Activated CD4-positive, CD25-positive, alpha-beta regulatory T cell treated with anti-CD3 and anti-CD28 coated beads, Interleukin-2, amount 50 U/mL, for 16 hours (primary cell): ENCODE data around the gene NRG3.
"Not testable (repeated sequence)": the region's sequence is repeated elsewhere in the genome, so short reads cannot be mapped to it uniquely, and the experiment has no call there.

ENCODE experiments used
- DNase-seq: peaks from one replicate; pipeline ENCODE4 v3.0.0-alpha.2; 2020; ENCODE audit warnings: low read depth, low spot score

The NRG3 gene

DNA sequence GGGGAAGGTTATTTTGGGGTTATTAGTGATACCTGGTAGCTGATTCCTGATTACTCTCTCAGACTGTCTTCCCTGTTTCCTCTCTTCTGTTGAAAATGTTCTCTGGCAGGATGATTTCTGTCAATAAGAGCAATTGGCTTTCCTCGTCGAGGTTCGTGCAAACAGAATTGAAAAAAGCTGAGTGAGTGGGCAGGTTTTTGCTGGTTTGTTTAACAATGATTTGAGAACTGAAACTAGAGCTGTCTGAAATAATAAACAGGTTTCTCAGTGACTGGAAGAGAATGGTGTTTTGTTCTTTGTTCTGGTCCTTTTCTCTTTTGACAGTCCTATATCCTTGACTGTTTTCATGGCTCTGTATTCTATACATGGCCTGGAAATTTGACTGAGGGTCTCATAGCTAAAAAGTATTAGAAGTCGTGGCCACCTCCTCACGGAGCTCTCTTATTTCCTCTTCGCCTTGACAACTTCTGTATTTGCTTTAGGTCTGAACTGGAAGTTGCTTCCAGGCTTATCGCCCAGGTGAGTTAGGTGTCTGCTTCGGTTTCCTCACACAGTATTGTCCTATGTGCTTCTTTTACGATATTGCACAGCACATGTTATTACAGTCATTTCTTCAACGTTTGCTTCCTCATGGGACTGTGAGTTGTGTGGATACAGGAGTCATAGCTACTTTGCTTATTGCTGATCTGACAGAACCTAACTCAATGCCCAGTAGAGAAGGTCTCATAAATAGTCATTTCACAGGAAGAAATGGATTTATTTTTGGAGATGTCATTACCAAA is 403.6 kb downstream of the NRG3 start:
- DNase-seq = no peak

- DNase-seq = no peak
Observed at GRCh38 chr10:82282782-82283456, 407.9 kb downstream of the NRG3 start.

GRCh38 chr10:82284180-82284579 is 409.2 kb downstream of the NRG3 start:
- no peak for DNase-seq

DNA sequence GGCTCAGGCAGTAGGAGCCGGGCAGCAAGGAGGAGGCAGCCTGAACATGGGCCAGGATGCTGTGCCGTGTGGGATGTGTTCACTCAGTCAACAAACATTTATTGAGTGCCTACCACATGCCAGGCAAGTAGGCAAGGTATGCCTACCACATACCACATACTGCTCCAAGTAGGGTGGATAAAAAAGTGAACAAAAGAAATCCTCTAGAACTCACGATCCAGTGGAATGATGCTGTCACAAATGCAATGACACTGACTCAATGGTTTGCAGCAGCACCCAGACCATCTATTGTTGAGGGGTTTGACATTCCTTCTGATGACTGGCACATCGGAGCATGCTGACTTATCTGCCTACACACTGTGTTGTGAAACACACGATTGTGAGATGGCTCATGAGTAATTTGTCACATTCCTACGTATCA is 413.5 kb downstream of the NRG3 start:
- no peak for DNase-seq

- no peak for DNase-seq
Observed at GRCh38 chr10:82289945-82290344, 415.0 kb downstream of the NRG3 start.

- DNase-seq = no peak
Observed at GRCh38 chr10:82294874-82295378, 419.9 kb downstream of the NRG3 start.

DNA sequence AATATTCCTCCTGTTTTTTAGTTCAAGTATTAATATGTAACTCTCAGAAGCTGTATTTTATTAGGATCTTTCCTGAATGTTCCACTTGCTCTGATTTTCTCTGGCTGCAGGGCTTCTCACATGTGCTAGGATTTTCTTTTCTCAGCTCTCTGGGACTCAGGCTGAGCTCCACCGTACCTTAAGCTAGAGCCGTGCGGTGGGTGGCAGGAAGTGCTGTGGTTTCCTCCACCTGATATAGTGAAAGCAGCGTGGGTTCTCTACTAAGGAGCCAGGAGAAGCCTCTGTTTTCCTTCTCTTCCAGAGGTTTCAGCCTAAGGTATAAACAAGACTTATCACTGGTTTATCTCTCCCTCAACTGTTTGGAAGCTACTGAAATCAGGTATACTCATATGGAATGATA is 433.6 kb downstream of the NRG3 start:
- DNase-seq = no peak

GRCh38 chr10:82310839-82311238 is 435.8 kb downstream of the NRG3 start:
- no peak for DNase-seq

DNA sequence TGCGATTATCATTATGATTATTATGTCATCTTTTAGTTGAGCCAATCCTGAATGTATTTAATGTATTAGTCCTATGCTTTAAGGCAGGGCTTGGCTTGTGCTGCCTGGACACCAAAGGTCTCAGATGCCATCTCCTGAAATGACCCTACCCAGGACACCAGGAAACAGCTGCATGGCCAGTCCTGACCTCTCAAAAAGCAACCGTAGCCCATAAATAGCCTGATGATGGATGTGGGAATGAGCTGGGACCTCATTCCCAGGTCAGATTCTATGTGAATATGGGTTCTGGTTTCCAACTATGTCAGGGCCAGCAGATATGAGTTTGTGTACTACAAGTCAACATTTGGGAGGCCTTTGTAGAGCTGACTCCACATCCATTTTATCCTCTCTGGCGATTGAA is 438.4 kb downstream of the NRG3 start:
- DNase-seq = no peak

GRCh38 chr10:82318534-82318933 is 443.5 kb downstream of the NRG3 start:
- DNase-seq = no peak

DNA sequence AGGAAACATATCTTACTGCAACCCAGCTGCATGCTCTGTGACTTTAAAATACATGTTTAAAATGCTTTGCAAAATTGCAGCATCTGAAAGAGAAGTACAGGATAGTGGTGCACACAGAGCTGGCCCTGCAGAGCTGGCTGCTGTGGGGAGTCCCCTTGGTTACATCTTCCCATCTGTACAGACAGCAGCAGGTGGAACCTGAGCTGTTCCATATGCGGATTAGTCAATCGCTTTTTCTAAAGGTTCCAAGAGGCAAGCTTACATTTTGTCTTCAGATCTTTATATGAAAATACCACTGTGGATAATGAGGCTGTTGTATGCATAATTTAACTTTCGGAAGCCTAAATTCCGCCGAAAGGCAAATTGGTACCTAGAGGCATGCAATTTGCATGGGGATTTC is 444.1 kb downstream of the NRG3 start:
- no peak for DNase-seq

DNA sequence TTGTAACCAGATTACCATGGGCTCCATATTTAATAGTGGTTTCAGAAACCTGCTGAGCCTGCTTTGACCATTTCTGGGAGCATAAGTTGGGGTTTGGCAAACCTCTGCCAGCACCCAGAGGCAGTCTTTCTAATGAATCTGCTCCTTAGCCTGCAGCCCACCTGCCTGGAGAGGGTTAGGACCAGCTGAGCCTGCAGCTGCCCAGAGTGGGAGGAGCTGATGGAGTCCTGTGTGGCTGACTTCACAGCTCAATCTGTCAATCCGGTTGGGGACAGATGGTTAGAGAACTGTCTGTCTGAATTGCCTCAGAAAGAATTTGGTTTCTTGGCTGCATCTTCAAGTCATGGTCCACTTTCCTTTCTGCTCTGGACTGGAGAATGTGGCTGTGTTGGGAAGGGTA is 444.6 kb downstream of the NRG3 start:
- no peak for DNase-seq

DNA sequence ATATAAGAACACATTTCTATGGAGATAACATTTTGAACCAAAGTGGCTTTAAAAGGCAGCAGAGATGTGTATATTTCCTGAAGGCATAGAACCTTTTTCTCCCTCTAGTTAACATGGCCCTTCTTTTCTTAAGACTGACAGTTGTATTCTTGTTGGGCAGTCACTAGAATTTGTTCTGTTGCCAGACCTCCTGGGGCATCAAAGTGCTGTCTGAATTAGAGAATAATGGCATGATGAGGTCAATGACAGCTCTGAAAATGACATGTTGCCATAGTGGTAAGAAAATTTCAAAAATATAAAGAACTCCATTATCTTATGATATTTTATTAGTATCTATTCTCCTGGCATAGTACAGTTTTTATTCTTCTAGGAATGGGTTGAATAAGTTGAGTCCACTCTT is 446.7 kb downstream of the NRG3 start:
- DNase-seq = no peak

DNA sequence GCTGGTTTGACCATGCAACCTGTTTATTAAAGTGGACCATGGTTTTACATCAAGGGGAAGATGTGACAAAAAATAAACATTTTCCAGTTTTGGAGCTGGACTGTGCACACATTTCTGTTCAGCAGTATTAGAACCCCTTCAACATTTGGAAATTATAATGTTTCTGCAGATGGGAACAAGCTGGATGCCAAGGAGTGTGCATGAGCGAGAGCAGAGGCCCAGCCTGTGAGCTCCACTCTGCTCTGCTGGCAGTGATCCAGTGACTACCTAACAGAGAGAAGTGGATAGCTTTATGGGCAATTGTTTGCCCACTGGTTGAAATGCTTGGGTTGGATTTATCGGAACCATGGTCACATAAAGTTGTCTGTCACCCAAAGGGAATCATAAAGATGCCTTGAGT is 456.7 kb downstream of the NRG3 start:
- DNase-seq = no peak

GRCh38 chr10:82335831-82336230 is 460.8 kb downstream of the NRG3 start:
- no peak for DNase-seq

DNA sequence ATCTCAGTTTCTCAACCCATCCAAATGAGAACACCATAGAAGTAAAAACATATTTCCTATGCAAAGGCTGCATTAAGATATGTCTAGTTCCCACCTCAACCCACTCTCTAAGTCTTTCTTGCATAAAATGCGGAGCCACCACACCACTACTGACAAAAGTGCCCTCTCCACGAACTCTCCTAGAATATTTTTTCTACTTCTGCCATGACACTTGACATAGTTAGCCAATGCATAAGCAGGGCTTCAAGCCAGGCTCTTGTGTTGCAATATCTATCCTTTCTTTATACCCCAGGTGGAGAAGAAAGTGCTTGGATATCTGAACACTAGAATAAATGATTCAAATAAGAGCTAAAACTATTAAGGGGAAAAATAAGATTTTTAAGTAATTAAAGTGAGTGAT is 465.2 kb downstream of the NRG3 start:
- DNase-seq = no peak

DNA sequence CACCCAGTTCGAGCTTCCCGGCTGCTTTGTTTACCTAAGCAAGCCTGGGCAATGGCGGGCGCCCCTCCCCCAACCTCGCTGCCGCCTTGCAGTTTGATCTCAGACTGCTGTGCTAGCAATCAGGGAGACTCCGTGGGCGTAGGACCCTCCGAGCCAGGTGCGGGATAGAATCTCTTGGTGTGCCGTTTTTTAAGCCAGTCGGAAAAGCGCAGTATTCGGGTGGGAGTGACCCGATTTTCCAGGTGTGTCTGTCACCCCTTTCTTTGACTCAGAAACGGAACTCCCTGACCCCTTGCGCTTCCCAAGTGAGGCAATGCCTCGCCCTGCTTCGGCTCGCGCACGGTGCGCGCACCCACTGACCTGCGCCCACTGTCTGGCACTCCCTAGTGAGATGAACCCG is 474.6 kb downstream of the NRG3 start:
- not testable (repeated sequence) for DNase-seq

DNA sequence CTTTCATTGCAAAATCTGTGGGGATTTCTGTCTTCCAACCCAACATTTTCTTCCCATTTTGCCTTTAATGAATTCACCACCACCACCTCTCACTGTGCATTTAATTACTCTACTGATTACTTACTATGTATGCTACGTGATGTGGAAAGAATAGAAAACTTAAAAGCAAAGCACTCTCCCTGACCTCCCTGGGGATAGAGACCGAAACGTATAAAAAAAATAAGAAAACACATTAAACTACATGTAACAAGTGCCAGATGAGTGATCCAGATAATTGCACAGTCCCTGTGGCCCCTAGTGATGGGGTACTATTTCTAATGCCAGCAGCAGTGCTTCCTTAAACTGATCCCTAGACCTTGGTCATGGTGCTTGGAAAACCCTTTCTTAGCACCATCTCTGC is 478.4 kb downstream of the NRG3 start:
- DNase-seq = no peak

DNA sequence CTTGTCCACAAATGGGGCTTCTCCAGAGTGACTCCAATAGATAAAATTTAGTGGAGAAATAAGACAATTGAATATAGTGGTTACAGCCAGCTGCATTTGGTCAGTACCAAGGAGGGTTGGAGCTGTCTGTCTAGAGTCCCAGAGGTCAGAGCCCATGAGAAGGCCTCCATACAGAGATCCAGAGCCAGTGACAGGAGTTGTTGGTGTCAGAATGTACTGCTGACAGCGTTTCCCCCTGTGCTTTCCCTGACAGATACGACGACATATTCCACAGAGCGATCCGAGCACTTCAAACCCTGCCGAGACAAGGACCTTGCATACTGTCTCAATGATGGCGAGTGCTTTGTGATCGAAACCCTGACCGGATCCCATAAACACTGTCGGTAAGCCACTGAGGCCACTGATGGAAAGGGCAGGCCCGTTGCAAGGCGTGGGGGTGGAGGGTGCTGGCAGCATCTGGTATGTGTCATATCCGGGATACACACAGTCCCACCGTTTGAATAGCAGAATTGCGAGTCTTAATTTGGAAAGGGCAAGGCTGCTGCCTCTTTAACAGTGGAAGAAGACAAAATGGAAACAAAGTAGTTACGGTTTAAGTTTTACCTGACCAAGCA is 483.6 kb downstream of the NRG3 start:
- no peak for DNase-seq

DNA sequence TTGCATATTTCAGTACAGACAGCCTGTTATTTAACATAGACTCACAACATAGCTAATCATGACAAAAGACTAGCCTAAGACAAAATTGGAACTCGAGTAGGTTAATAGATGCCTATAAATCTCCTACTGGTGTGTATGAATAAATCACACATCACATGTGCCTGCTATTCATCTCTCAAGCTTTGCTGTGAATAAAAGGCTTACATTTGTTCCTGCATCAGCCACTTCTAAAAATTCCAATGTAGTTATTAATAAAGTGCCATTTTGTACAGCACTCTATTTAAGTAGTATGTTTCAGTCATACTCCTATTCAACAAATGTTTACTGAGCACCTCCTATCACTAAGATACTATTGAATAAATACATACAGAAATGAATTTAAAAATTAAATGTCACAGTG is 486.3 kb downstream of the NRG3 start:
- no peak for DNase-seq

GRCh38 chr10:82377608-82378007 is 502.6 kb downstream of the NRG3 start:
- no peak for DNase-seq

DNA sequence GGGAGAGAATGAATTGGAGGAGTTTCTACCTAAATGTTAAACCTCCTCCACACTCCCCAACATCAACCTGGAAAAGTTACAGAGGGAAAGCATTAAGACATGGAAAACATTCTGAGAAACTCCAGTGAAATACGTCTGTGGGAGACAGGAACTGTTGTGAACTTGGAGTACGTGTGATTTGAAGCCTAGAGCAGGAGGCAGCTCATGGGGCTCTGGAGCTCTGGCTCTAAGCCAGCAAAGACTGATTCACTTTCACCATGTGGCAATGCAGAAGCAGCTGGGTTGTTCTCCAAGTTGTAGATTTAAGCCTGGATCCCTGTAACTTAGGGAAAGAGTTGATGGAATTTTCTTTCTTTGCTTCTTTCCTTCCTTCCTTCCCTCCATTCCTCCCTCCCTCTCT is 503.2 kb downstream of the NRG3 start:
- no peak for DNase-seq

DNA sequence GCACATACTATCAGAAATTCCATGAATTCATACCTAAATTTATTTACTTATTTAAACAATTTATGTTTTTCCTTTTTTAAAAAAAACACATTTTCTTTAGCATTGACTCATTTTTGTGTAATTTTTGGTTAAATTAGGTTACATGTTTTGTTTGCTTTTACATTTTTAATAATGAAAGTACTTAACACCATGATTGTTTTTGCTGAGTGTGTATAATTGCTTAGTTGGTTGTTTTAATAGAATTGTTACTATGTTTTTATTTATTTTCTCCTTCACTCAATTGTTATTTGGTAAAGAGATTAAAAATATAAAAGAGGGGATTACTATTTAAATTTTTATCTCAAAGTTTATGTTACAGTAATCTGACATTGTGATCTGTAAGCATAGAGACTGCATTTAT is 508.4 kb downstream of the NRG3 start:
- no peak for DNase-seq
